HEK293 (cell line): ENCODE measurements around the gene PKLR.

ENCODE experiments used
- BCL6B ChIP-seq: fragments of 450-650 bp; formaldehyde crosslinking; IDR thresholded peaks from 2 replicates; pipeline ENCODE4 v1.5.1; 2017; ENCODE audit warnings: missing biosample characterization, missing genetic modification characterization
- GLIS2 ChIP-seq: fragments of 450-650 bp; formaldehyde crosslinking; IDR thresholded peaks from 2 replicates; pipeline ENCODE4 v1.5.1; 2016; ENCODE audit warnings: missing biosample characterization, missing genetic modification characterization
- SALL2 ChIP-seq: fragments of 450-650 bp; formaldehyde crosslinking; IDR thresholded peaks from 2 replicates; pipeline ENCODE4 v1.5.0; 2017; ENCODE audit warnings: missing biosample characterization, mild to moderate bottlenecking, missing genetic modification characterization, borderline replicate concordance
- SP7 ChIP-seq: fragments of 450-650 bp; formaldehyde crosslinking; IDR thresholded peaks from 2 replicates; pipeline ENCODE4 v1.5.1; 2016; ENCODE audit warnings: missing biosample characterization, missing genetic modification characterization
- TSHZ1 ChIP-seq: fragments of 450-650 bp; formaldehyde crosslinking; IDR thresholded peaks from 2 replicates; pipeline ENCODE4 v1.5.1; 2016; ENCODE audit warnings: missing biosample characterization, missing genetic modification characterization, borderline replicate concordance
- YY2 ChIP-seq: fragments of 450-650 bp; formaldehyde crosslinking; IDR thresholded peaks from 2 replicates; pipeline ENCODE4 v1.5.1; 2016; ENCODE audit warnings: missing biosample characterization, missing genetic modification characterization
- ZBTB1 ChIP-seq: fragments of 450-650 bp; formaldehyde crosslinking; IDR thresholded peaks from 2 replicates; pipeline ENCODE4 v1.5.1; 2016; ENCODE audit warnings: missing biosample characterization, missing genetic modification characterization
- ZNF112 ChIP-seq: fragments of 450-650 bp; formaldehyde crosslinking; IDR thresholded peaks from 2 replicates; pipeline ENCODE4 v1.5.0; 2017; ENCODE audit warnings: missing biosample characterization, missing genetic modification characterization
- ZNF169 ChIP-seq: fragments of 450-650 bp; formaldehyde crosslinking; IDR thresholded peaks from 2 replicates; pipeline ENCODE4 v1.5.1; 2016; ENCODE audit warnings: missing biosample characterization, missing genetic modification characterization
- ZNF174 ChIP-seq: fragments of 450-650 bp; formaldehyde crosslinking; IDR thresholded peaks from 2 replicates; pipeline ENCODE4 v1.5.0; 2017; ENCODE audit warnings: missing biosample characterization, mild to moderate bottlenecking, missing genetic modification characterization
- ZNF175 ChIP-seq: fragments of 450-650 bp; formaldehyde crosslinking; IDR thresholded peaks from 2 replicates; pipeline ENCODE4 v1.5.1; 2016; ENCODE audit warnings: missing biosample characterization, missing genetic modification characterization
- ZNF18 ChIP-seq: fragments of 450-650 bp; formaldehyde crosslinking; IDR thresholded peaks from 2 replicates; pipeline ENCODE4 v1.5.1; 2016; ENCODE audit warnings: missing biosample characterization, missing genetic modification characterization
- ZNF354C ChIP-seq: fragments of 450-650 bp; formaldehyde crosslinking; IDR thresholded peaks from 2 replicates; pipeline ENCODE4 v1.5.1; 2016; ENCODE audit warnings: missing biosample characterization, missing genetic modification characterization, low read depth, borderline replicate concordance
- ZNF514 ChIP-seq: fragments of 450-650 bp; formaldehyde crosslinking; IDR thresholded peaks from 2 replicates; pipeline ENCODE4 v1.5.1; 2016; ENCODE audit warnings: missing biosample characterization, missing genetic modification characterization
- ZNF530 ChIP-seq: fragments of 450-650 bp; formaldehyde crosslinking; IDR thresholded peaks from 2 replicates; pipeline ENCODE4 v1.5.1; 2016; ENCODE audit warnings: low read depth, missing biosample characterization, missing genetic modification characterization
- ZNF549 ChIP-seq: fragments of 450-650 bp; IDR thresholded peaks from 2 replicates; pipeline ENCODE4 v1.5.1; 2018; ENCODE audit warnings: missing biosample characterization, missing genetic modification characterization, mild to moderate bottlenecking, inconsistent platforms, moderate library complexity
- ZNF561 ChIP-seq: fragments of 450-650 bp; IDR thresholded peaks from 2 replicates; pipeline ENCODE4 v1.5.1; 2018; ENCODE audit warnings: missing biosample characterization, missing genetic modification characterization, borderline replicate concordance
- ZNF639 ChIP-seq: fragments of 450-650 bp; formaldehyde crosslinking; IDR thresholded peaks from 2 replicates; pipeline ENCODE4 v1.5.1; 2016; ENCODE audit warnings: missing biosample characterization, missing genetic modification characterization
- ZNF776 ChIP-seq: fragments of 450-650 bp; formaldehyde crosslinking; IDR thresholded peaks from 2 replicates; pipeline ENCODE4 v1.5.0; 2017; ENCODE audit warnings: missing biosample characterization, missing genetic modification characterization, borderline replicate concordance
- ZNF843 ChIP-seq: fragments of 450-650 bp; formaldehyde crosslinking; IDR thresholded peaks from 2 replicates; pipeline ENCODE4 v1.5.1; 2016; ENCODE audit warnings: missing biosample characterization, missing genetic modification characterization
- ZXDB ChIP-seq: fragments of 450-650 bp; formaldehyde crosslinking; IDR thresholded peaks from 2 replicates; pipeline ENCODE4 v1.5.1; 2016; ENCODE audit warnings: missing biosample characterization, missing genetic modification characterization
- TF ChIP-seq, protein P1 (sequence below): fragments of 450-650 bp; formaldehyde crosslinking; IDR thresholded peaks from 2 replicates; pipeline ENCODE4 v1.5.1; 2016; ENCODE audit warnings: missing biosample characterization, missing genetic modification characterization
- TF ChIP-seq, protein P2 (sequence below): fragments of 450-650 bp; formaldehyde crosslinking; IDR thresholded peaks from 2 replicates; pipeline ENCODE4 v1.5.1; 2016; ENCODE audit warnings: missing biosample characterization, missing genetic modification characterization
- TF ChIP-seq, protein P3 (sequence below): fragments of 450-650 bp; formaldehyde crosslinking; IDR thresholded peaks from 2 replicates; pipeline ENCODE4 v1.5.1; 2016; ENCODE audit warnings: missing biosample characterization, missing genetic modification characterization

Gene PKLR

GRCh38 chr1:155244368-155245162 lies 56.7 kb downstream of the PKLR start (continued):
- TF ChIP-seq, protein P1, sequence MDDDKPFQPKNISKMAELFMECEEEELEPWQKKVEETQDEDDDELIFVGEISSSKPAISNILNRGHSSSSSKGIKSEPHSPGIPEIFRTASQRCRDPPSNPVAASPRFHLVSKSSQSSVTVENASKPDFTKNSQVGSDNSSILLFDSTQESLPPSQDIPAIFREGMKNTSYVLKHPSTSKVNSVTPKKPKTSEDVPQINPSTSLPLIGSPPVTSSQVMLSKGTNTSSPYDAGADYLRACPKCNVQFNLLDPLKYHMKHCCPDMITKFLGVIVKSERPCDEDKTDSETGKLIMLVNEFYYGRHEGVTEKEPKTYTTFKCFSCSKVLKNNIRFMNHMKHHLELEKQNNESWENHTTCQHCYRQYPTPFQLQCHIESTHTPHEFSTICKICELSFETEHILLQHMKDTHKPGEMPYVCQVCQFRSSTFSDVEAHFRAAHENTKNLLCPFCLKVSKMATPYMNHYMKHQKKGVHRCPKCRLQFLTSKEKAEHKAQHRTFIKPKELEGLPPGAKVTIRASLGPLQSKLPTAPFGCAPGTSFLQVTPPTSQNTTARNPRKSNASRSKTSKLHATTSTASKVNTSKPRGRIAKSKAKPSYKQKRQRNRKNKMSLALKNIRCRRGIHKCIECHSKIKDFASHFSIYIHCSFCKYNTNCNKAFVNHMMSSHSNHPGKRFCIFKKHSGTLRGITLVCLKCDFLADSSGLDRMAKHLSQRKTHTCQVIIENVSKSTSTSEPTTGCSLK: no peak
- no peak for TF ChIP-seq ZNF776 (tag by site-specific recombination)
- peak; percentile 82 for TF ChIP-seq BCL6B (tag by site-specific recombination)
- peak; percentile 94 for TF ChIP-seq ZNF169
- TF ChIP-seq ZNF112: no peak
- TF ChIP-seq ZNF530 (tag by site-specific recombination): peak; percentile 90; the same call in 1 of the 2 replicates
- no peak for TF ChIP-seq ZNF175 (tag by site-specific recombination)
- peak; percentile 100 for TF ChIP-seq TSHZ1 (tag by site-specific recombination)
- peak; percentile 82 for TF ChIP-seq YY2 (tag by site-specific recombination)
- TF ChIP-seq ZNF561: peak; percentile 99
- peak; percentile 100 for TF ChIP-seq ZNF639 (tag by site-specific recombination)
- peak; percentile 100 for TF ChIP-seq ZXDB
- peak; percentile 100 for TF ChIP-seq SP7 (tag by site-specific recombination)
- peak; percentile 99 for TF ChIP-seq ZNF843
- peak; percentile 97 for TF ChIP-seq ZNF18
- no peak for TF ChIP-seq ZNF174 (tag by site-specific recombination)
- TF ChIP-seq ZNF354C (tag by site-specific recombination): peak; percentile 98; the same call in 1 of the 2 replicates
- TF ChIP-seq GLIS2 (tag by site-specific recombination): peak; percentile 99
- TF ChIP-seq ZNF549 (tag by site-specific recombination): no peak
- 0 out of 2 replicates have a peak, but pooled peaks have one; percentile 70 for TF ChIP-seq ZNF514 (tag by site-specific recombination)
- TF ChIP-seq, protein P2, sequence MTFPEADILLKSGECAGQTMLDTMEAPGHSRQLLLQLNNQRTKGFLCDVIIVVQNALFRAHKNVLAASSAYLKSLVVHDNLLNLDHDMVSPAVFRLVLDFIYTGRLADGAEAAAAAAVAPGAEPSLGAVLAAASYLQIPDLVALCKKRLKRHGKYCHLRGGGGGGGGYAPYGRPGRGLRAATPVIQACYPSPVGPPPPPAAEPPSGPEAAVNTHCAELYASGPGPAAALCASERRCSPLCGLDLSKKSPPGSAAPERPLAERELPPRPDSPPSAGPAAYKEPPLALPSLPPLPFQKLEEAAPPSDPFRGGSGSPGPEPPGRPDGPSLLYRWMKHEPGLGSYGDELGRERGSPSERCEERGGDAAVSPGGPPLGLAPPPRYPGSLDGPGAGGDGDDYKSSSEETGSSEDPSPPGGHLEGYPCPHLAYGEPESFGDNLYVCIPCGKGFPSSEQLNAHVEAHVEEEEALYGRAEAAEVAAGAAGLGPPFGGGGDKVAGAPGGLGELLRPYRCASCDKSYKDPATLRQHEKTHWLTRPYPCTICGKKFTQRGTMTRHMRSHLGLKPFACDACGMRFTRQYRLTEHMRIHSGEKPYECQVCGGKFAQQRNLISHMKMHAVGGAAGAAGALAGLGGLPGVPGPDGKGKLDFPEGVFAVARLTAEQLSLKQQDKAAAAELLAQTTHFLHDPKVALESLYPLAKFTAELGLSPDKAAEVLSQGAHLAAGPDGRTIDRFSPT (tag by site-specific recombination): peak; percentile 92
- TF ChIP-seq, protein P3, sequence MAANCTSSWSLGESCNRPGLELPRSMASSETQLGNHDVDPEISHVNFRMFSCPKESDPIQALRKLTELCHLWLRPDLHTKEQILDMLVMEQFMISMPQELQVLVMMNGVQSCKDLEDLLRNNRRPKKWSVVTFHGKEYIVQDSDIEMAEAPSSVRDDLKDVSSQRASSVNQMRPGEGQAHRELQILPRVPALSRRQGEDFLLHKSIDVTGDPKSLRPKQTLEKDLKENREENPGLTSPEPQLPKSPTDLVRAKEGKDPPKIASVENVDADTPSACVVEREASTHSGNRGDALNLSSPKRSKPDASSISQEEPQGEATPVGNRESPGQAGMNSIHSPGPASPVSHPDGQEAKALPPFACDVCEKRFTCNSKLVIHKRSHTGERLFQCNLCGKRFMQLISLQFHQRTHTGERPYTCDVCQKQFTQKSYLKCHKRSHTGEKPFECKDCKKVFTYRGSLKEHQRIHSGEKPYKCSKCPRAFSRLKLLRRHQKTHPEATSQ: peak; percentile 100
- peak; percentile 99 for TF ChIP-seq ZBTB1
- peak; percentile 98 for TF ChIP-seq SALL2
